T-helper 9 cell (primary cell): ENCODE results near the gene CAPN14.
"Not testable (repeated sequence)": the region's sequence is repeated elsewhere in the genome, so short reads cannot be mapped to it uniquely, and the experiment has no call there.

ENCODE experiments used
- DNase-seq: peaks from one replicate; pipeline ENCODE4 v3.0.0-alpha.2; 2020

Gene CAPN14

DNA sequence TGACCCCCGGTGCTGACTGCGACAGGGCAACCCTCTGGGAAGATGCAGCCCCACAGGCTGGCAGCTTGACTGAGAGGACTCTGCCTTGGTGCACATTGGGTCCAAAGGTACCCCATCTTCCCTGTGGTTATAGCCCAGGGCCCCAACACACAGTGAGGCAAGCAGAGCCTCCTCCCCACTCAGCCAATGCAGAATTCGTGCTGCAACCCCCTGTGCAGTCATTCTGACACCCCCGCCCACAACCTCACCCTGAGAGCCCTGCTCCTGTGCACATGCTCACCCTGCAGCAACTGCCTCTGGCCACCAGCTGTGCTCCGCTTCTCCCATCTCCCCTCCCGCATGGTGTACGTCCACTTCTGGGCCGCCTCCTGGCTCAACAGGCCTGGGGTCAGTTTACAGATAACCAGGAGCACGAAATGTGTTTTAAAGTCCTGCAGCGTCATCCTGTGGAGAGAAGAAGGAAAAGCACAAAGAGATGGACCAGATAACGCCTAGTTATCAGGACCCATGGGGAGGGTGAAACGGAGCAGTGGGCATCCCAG, 24.4 kb downstream of the CAPN14 start:
- DNase-seq = no peak

DNA sequence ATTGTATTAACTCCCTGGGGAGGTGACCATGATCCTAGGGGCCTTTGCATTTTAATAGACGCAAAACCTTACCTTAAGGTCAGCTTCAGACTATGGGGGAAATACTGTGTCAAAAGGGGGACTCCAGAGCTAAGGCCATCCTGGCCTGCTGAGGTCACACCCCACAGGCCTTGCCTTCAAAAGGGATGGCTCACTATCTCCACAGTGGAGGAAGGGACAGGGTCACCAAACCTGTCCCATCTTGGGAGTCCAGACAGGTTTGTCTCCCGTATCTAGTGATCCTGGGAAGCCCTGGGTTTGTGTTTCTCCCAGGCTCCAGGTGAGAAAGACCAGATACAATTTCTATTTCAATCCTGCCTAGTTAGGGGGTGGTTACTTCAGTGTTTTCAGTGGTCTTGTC, 24.9 kb downstream of the CAPN14 start:
- DNase-seq = no peak

DNA sequence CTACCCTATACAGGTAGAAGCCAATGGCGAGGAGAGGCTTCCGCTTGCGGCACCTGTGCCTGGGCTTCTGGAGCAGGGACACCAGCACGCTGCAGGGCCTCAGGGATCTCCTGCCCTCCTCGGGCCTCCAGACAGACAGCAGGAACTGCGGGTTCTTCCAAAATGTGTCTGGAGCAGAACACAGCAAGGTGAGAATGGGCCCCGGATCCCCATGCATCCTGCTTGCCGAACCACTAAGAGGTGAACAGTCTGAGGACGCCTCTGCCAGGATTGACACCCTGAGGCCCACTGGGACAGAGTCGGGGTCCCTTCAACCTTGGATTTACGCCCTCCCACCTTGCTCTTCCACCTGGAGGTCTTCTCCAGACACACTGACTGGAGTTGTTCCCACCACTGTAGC, 25.4 kb downstream of the CAPN14 start:
- no peak for DNase-seq

DNA sequence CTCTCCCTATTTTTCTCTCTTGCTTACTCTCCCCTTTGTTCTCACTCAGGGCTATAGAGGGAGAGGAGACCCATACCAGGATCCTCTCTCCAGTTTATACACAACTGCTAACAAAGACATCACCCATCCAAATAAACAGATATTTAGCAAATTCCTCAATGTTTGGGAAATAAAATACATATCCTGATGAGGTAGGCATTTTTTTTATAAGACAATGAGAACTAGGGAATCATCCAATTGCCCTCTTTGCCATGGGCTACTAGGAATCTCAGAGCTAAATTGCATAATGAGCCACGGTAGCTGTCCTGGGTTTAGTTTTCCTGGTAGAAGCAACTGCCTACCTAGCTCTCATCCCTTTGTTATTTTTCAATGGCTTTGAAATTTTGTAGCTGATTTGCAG, 27.1 kb downstream of the CAPN14 start:
- no peak for DNase-seq

DNA sequence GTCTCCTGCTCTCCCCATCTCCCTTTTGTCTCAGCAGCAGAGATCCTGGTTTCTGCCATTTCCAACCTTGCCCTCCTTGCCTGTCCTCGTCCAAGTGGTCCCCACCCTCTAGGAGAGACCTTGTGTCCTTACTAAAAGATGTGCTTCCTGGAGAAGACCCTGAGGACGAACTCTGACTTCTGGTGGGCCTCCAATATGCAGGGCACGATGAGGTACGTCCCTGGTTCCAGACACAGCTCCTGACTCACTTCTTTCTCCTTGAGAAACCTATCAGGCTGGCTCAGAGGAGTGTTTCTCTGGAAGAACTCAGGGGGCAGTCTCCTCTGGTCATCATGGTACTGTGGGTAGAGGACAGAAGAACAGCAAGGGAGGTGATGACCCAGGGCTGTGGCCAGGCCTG, 28.2 kb downstream of the CAPN14 start:
- DNase-seq = no peak

DNA sequence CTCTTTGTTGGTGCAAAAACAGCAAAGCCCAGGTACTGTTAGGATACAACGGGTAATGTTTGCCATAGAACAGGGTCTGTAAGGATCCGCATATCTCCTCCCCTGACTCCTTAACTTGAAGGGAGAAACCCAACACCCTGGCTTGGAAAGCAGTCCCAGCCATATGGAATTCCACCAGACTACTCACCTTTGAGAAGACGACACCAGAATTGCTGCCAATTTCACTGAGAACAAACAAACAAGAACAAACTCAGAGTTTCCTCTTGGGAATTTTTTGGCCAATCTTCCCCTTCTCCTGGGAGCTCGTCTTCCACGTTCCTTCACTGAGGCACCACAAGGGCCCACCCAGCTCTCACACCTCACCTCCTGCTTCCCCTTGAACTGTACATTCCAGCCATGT, 29.2 kb downstream of the CAPN14 start:
- no peak for DNase-seq

DNA sequence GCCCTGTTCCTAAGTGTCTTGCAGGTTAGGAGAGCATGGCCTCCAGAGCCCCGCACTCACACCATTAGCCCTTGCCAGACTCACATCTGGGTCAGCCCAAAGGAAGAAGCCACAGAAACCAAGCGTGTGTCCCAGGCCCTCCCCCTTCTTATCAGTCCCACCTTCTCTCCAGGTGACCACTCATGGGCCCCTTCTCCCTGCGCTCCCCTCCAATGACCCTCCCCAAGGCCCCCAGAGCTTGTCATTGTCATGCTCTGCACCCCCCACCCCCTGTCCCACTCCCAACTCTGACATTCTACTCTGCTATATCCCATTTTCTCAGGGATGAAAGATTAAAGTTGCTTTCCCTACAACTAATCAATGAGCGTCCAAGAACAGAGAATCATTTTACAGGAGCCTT, 30.1 kb downstream of the CAPN14 start:
- no peak for DNase-seq

DNA sequence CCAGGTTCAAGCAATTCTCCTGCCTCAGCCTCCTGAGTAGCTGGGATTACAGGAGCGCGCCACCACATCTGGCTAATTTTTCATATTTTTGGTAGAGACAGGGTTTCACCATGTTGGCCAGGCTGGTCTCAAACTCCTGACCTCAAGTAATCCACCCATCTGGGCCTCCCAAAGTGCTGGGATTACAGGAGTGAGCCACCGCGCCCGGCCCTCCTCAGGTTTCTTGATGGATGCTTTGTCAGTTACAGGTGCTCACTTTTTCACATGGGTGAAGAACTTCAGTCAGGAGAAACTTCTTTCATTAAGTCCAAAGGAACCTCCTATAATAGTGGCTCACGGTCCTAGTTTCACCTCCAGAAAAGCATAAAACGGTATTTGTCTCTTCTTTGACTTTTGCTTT, 33.3 kb downstream of the CAPN14 start:
- not testable (repeated sequence) for DNase-seq

DNA sequence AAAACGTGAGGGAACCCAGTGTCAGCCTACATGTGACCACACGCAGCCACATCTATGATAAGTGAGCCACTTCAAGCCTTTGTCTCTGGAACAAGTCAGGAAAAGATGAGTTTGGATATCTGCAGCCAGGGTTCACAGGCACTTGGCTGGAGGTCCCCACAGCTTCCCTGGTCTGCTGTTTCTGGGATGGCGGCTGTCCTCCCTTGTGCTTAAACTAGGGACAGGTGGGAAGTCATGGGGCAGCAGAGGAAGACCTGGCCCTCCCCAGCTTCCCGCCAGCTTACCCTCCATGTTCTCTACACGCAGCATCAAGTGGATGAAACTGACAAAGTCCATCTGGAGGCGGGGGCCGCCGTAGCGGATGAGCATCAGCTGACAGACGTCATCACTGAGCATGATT, 40.6 kb downstream of the CAPN14 start:
- DNase-seq = no peak

DNA sequence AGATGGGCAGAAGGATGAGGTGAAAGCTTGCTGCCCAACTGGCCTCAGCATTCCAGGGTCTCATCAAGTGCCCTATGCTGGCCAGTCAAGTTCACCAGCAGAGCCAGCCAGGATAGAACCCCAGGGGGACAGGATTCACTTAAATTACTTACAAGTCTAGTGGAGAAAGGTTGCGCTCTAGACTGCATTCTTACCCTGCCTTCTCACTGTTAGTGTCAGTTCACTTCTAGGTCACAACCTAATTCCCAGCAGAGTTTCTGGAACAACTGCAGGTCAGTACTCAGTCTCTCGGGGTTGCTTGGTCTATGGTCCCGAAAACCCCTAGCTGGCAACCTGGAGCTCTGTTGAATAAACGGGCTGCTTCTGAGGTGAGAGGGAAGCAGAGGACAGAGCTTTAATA, 46.2 kb downstream of the CAPN14 start:
- DNase-seq = no peak

DNA sequence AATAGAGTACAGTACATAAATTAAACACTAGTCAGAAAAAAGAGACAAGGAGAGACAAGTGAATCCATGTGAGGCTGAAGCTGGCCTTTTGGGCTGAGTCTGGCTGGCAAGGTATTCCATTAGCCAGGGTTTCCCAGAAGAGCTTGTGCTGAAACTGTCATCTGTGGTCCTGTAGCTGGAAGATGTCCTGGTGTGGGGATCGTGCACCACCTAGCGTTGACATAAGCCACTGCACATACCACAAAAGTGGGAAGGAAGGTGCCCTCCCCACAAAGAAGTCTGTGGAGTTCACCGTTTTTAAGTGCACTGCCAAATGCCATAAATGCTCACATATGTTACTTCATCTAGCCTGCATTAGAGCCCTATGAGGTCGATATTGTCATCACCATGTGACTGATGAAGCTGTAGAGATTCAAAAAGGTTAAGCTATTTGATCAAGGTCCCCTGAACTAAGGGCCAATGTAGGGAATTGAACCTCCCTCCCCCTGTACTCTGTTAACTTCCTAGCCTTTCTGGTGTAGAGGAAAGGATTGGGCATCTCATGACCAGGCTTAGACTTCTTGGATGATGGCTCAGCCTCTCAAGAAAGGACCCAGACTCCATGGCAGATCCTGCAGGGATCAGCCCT, 47.1 kb downstream of the CAPN14 start:
- DNase-seq = peak; percentile 20

DNA sequence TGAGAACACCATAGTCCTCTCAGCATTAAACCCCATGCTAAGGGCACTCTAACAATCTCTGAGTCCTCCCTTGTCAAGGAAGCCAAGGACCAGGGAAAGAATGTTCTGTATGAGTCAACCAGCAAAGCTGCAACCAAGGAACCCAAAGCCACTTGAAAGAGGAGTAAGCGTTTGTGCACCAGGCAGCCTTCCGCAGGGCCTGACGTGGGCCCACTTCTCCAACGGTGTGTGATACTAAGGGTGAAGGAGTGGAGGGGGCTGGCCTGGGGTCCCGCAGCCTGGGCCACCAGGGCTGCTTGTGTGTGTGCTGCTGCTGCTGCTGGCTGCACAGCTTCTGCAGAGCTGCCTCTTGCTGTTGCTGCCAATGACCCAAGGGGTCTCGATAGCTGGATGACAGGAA, 49.0 kb downstream of the CAPN14 start:
- no peak for DNase-seq

DNA sequence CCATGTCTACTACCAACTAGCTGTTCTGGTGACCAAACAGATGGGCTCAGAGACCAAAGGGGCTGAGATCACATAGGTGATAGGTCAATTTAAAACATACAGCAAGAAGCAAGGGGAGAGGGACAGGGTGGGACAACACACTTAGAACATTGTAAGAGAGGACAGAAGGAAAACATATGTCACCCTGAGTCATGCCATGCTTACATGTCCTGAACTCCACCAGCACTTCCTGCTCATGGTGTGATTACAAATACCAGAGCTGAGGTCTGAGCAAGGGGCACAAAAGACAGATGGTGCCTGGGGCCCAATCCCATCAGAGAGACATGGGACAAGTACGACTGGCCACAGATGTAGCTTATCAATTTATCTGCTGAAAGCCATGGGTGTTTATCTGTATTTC, 50.4 kb downstream of the CAPN14 start:
- DNase-seq = no peak

DNA sequence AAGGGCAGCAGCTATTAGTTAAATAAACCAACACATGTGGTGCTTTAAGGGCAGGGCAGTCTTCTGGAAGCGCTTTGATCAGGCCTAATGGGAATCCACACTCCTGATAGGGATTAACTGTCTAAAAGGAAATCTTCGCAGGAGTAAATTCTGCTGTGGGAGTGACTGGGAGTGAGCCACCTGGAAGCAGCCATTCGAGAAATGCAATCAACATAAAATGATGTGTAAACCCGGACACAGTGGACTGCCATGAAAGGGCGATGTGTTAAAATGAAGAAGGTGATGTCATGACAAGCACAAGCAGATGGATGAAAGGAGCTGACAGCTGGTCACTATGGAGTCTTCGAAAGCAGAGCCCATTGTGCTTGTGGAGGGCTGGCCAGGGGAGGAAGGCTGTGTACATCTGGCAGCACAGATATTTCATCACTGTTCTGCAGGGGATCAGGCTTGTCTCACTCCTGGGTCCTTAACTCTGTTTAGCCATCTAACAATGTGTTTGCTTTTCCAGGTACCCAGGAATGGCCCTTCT, 54.2 kb downstream of the CAPN14 start:
- no peak for DNase-seq

DNA sequence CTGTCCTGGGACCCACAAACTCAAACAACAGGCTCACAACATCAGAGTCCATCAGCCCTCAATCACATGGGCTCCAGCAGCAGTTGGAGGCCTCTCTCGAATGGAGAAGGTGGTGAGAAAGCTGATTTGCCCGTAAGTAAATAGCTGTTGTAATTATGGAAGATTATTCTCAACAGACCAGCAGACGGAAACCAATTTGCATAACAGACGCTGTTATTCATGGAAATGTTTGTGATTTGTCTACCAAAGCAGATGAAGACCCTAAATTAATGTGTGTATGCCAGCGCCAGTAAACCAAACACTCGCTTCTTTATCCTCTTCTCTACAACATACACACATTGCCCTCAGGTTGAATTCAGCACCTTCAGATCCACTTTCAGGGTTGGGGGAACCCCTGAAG, 55.7 kb downstream of the CAPN14 start:
- DNase-seq = no peak

DNA sequence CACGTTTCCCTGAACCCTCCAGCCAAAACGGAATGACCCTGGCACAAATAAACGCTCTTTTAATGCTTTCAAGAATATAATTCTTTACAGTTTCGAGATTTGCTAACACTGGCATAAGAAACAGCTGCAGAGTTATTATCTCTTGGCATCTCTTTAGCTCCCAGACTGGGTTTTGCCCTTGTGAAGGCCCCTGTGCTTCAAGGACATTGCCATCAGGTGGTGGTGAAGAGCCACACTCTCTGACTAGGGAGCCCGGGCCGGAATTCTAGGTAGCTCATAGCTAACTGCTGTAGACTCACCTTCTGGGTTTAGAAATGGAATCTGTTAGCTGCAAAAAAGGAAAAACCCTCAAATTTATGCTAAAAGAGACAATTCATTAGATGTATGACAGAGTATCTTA, 65.8 kb downstream of the CAPN14 start:
- DNase-seq = no peak

DNA sequence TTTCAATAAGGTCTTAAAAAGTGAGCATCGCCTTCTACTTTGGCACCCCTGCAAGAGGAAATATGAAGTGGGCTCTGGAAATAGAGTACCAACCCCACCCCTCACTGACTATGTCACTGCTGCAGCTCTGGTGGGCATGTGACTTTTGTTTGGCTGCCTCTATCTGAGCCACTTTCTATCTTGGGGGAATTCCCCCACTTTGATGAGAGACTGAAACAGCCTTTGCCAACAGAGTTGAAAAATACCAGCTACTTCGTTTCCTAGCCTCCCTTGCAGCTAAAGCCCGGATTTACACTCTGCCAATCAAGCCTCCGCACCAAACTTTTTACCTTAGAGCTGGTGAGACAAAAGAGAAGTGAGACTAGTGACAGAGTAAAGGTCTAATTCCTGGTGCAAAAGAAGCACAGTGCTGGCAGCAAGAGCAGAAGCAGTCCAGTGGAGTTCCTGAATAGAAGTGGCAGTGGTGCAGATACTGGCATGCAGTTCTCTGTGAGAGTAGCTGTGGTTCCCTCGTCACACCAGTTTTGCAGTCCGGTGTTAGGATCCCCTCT, 67.1 kb downstream of the CAPN14 start:
- no peak for DNase-seq

DNA sequence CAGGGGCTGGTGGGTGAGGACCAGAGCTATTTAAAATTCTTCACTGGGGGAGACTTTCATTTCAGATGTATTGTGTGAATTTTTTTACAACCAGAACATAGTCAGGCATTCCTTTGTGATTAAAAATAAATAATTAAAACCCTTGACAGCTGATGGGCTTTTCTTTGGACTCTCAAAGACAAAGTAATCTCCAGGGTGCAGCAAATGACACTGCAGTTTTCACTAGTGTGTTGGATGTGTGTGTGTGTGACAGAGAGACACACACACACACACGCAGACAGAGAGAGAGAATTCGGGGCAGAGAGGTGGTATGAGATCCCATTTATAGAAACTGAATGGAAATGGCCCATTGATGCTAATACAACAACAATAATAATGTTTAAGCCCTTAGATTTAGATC, 68.8 kb downstream of the CAPN14 start:
- no peak for DNase-seq

DNA sequence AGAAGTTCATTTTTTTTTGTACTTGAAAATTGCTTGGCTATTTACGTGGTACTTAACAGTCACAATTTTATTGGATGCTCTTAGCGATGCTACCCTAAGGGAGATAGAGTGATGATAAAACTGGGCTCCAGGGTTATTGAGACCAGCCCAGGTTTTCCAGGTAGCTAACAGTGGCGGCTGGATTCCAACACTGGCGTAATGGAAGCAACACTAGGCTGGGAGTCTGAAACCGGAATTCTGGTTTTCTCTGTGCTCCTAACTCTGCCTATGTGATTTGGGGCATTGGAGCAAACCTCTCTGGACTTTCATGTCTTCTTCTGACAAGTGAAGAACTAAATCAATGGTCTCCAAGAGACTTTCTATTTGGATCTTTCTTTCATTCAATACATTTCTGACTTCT, 69.7 kb downstream of the CAPN14 start:
- DNase-seq = no peak

DNA sequence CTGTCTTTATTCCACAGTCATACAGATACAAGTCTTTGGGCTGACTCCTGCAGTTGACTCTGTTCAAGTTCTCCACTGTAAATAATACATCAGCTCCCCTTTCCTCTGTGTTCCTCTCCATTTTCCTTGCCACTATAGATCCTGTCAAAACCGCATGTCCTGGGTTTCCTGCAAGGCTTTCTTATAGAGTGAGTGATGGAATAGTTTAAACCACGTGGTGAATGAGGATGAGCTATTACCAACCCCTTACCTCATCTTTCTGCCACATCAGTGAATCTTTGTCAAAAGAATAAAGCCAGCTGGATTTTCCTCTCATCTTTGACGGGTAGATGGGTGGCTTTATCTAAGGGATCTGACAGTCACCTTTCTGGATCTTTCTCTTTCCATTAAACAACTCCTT, 75.2 kb downstream of the CAPN14 start:
- no peak for DNase-seq

DNA sequence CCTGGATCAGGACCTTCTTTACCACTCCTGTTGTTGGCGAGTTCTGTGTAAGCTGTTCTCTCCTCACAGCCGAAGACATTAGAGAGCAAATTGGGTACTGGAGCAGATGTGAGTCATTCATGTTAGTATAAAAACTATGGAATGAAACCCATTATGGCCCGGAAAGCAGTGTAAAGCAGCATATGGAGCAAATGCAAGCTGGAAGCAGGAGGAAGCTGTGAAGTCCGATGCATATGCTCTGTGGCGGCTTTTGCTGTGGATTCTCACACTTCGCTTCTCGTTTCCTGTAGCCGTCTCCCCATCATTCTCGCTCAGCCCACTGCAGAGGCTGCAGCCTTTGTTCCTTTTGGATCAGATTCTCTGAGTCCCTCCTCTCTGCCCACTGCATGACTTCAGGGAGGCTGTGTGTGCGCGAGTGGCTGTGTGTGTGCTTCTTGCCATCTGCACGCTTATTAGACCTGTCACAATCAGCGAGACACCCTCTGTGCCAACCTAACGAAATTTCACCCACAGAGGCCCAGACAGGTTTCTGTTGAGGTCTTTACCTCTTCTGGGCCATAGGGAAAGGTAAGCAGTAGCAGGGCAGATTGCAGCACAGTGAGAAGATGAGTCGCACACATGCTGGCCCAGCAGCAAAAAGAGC, 75.8 kb downstream of the CAPN14 start:
- DNase-seq = no peak

DNA sequence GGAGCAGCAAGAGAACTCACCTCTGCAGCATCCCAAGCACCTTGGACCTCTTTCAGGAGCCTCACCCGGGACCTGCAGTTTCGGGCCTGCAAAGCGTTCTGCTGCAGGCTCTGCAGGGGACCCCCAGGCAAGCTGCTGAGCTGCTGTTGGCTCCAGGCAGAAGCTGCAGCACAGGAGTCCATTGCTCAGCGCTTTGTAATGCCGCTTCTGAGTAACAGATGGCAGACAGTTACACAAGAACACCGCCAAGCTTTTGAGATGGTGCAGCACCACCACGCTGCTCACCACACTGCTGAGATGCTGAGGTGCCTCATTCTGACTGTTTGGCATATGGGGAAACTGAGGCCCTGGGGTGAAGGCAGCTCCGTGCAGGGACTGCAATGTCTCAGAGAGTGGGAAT, 77.2 kb downstream of the CAPN14 start:
- no peak for DNase-seq

DNA sequence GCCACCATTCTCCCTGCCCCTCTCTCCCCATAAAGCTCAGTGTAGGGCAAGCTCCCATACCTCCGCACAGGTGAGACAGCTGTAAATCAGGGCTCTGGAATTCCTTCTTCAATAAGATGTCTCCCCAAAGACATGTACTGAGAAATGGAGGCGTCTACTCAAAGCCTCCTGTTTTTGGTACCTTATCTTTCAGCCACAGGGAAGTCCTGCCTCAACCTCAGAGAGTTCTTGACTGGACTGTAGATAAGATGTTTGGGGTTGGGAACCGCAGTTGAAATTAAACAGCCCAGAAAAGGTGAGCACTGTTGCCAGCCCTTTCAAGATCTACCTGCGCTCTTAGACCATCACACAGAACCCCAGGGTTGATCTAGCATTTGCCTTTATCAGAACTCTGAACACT, 77.6 kb downstream of the CAPN14 start:
- no peak for DNase-seq
